HG03280 (cell line): ENCODE results near the gene C11orf68.

ENCODE experiments used
- ATAC-seq: cut with Tn5 transposase; IDR thresholded peaks from one replicate; pipeline ENCODE4 v1.9.1; 2021; ENCODE audit warnings: mild to moderate bottlenecking, moderate library complexity; ENCODE audit not compliant: unreplicated experiment

C11orf68 gene

GRCh38 chr11:65872586-65873317 lies 46.1 kb downstream of the C11orf68 start, which contains the start of gene EFEMP2:
TSS of gene EFEMP2 (minus strand) at chr11:65872800. CDS start at chr11:65872354, 446 bp downstream.
- no peak for ATAC-seq

GRCh38 chr11:65871811-65872548 lies 46.9 kb downstream of the C11orf68 start:
- ATAC-seq, result no peak

GRCh38 chr11:65870706-65871681 lies 47.9 kb downstream of the C11orf68 start:
- no peak for ATAC-seq

- ATAC-seq, result no peak
These were observed 48.6 kb downstream of the C11orf68 start for GRCh38 chr11:65870307-65870658.

GRCh38 chr11:65869643-65870306 lies 49.1 kb downstream of the C11orf68 start:
- no peak for ATAC-seq

- ATAC-seq, result no peak
These were observed 50.0 kb downstream of the C11orf68 start for GRCh38 chr11:65868907-65869306.

DNA sequence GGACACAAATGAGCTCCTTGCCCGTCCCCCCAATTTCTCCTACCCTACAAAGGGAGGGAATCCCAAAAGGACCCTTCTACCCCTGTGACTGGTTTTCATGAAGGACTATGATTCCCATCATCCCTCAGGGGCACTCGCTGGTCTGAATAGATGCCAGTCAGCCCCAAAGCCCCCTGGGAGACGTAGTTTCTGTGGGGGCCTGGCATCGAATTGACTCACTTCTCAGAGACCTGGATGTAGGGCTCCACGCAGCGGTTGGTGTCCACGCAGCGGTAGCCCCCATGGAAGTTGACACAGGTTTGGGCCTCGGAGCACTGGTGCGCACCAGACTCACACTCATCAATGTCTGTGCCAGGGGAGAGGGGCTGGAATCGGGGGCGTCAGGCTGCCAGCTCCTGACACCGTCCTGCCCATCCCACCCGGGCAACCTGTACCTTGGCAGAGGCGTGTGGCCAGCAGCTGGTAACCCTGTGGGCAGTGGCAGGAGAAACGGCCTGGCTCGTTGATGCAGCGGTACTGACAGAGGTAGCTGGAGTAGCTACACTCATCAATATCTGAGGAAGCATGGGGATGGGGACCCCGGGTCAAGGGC lies 50.7 kb downstream of the C11orf68 start:
- ATAC-seq, result no peak

GRCh38 chr11:65867284-65868071 lies 51.4 kb downstream of the C11orf68 start:
- no peak for ATAC-seq
